GM12873 (cell line): ENCODE results near the gene POLE4.

Experiments used
- CTCF ChIP-seq: IDR thresholded peaks from 2 replicates; pipeline ENCODE4 v1.5.1; 2012; ENCODE audit warnings: low read depth, mild to moderate bottlenecking, moderate library complexity, low read length, control low read depth; ENCODE audit not compliant: insufficient read depth; ENCODE audit errors: missing control alignments

POLE4 gene

DNA sequence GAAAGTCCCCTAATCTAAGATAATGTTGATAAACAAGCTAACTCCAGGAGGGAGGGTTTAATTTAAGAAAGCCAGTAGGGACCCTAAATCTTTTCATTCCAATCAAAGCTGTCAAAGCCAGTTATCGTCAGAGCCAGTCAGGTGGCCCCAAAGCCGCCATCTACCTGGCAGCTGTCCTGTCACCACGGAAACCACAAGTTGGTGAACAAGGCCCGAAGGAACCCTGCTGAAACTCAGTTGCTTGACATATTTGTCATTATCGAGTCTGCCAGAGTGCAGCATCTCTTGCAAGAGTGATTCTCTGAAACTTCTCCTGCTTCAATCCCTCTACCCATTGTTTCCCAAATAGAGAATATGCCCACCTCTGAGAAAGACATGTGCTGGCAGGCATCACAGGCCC is 30.8 kb upstream of the POLE4 start:
- TF ChIP-seq CTCF: no peak

DNA sequence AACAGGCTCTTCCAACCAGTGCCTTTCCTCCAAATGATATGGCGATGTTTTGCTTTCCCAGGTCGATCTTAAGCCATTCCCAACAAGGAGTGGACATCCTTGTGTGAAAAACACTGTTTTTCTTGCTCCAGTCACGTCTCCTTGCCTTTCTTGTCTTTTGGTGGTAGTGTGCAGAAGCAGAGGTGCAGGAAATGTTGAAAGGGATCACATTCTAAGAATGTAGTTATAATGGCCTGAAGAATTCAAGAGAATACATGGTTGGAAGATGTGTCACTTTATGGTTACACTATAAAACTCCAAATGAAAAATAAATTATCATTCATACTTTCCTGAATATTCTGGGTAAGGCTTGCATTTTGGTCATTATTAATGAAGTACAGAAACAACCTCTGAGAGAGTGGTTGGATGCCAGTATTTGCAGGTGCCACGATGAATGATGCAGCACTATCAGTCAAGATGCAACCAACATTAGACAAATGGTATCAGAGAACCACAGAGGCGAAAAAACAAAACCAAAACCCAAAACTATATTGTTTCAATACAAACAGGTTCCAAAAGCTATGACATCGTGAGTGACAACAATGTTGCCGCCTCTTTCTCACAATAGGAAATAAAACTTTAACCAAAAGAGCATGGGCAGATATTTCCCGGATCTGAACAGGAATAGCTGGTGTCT is 27.5 kb upstream of the POLE4 start:
- no peak for TF ChIP-seq CTCF

GRCh38 chr2:74931940-74932339 is 26.5 kb upstream of the POLE4 start:
- TF ChIP-seq CTCF: no peak

GRCh38 chr2:74935975-74936391 is 22.5 kb upstream of the POLE4 start:
- TF ChIP-seq CTCF: no peak

DNA sequence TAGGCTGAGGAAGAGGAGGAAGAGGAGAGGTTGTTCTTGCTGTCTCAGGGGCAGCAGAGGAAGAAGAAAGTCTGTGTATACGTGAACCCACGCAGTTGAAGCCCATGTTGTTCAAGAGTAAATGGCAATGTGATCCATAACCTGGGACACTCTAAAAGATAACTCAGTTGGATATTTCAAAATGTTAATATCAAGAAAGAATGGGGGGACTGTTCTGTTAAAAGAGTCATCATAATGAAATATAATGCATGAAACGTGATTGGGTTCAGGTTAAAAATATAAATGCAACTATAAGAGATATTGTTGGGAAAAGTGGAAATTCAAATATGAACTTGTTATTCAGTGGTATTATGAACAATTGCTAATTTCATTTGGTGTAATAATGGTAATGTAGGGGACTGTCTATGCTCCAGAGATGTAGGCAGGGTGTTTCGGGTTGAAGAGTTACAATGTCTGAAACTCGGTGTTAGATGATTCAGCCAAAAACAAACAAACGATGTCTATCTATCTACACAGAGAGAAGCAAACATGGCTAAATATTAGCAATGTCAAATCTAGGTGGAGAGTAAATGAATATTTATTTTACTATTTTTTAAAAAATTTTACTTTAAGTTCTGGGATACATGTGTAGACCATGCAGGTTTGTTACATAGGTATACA is 21.1 kb upstream of the POLE4 start:
- no peak for TF ChIP-seq CTCF

DNA sequence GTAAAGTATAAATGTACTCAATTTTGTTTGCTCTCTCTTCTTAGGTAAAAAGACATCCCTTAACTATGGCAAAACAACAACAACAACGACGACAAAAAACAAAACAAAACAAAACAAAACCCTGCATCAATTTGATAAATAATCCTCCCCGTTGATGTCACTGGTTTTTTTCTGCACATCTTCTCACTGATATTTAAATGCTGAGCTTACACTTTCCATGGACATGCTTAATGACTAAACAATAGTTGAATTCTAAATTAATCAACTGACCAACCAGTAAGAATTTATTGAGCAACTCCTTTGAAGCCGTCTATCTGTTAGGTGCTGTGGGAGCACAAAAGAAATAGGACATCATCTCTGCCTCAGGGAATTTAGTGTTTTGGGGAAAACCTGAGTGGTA is 20.2 kb upstream of the POLE4 start:
- no peak for TF ChIP-seq CTCF

GRCh38 chr2:74939919-74940812 is 18.3 kb upstream of the POLE4 start:
- no peak for TF ChIP-seq CTCF
